ENCODE measurements around the gene JPH4. TPM values are rescaled to one million over a fixed set of nuclear protein-coding genes. Genes with fewer than 3 reads are reported as not detected.
"Not testable (repeated sequence)": the region's sequence is repeated elsewhere in the genome, so short reads cannot be mapped to it uniquely, and the experiment has no call there.

The JPH4 gene
- total RNA-seq, 8 experiments from 2014 or later: 1.6 to 41.5 (median 21.9) TPM

GRCh38 chr14:23614395-23614828 is 35.8 kb upstream of the JPH4 start:
- H3K4me3 ChIP-seq: no peak overlapping the region
- H3K4me1 ChIP-seq (replicated peaks in 1 of 2): no peaks in the 10 kb centered on the region
- ATAC-seq (replicated peaks in 6 of 8): no peak
- no CpG with 5 or more reads among the region's 2 CpGs for WGBS, 10 experiments
- H3K27ac ChIP-seq: no peak overlapping the region
- in situ Hi-C loops (cut with MboI; ENCODE audit: low pct_unique_long_range_greater_than_20kb in 2 of 9, low sequenced_read_pairs in 9 of 9, unreplicated experiment in 9 of 9): no loop called here

- Histone ChIP-seq H3K4me1 (replicated peaks in 1 of 2) (no peaks in the 10 kb centered on the region), H3K4me3 (no peak overlapping the region), H3K27ac (no peak overlapping the region)
- 40 to 82% (median 61%) methylated on average over 1 to 6 of the region's 6 CpGs for WGBS, 10 experiments
- in situ Hi-C loops (cut with MboI; ENCODE audit: low pct_unique_long_range_greater_than_20kb in 2 of 9, low sequenced_read_pairs in 9 of 9, unreplicated experiment in 9 of 9): no loop called here
- no peak for ATAC-seq (replicated peaks in 6 of 8)
These were observed 34.9 kb upstream of the JPH4 start for GRCh38 chr14:23613242-23614070.

GRCh38 chr14:23612802-23613201 is 34.2 kb upstream of the JPH4 start:
- no peak for ATAC-seq (replicated peaks in 6 of 8)
- no peak overlapping the region for H3K27ac ChIP-seq
- in situ Hi-C loops (cut with MboI; ENCODE audit: low pct_unique_long_range_greater_than_20kb in 2 of 9, low sequenced_read_pairs in 9 of 9, unreplicated experiment in 9 of 9): no loop called here
- H3K4me3 ChIP-seq: no peak overlapping the region
- 9 to 100% (median 74%) methylated on average over 1 of the region's 1 CpG; no CpG with 5 or more reads in 4 of the 10 experiments for WGBS, 10 experiments
- H3K4me1 ChIP-seq (replicated peaks in 1 of 2): no peaks in the 10 kb centered on the region

- WGBS, 10 experiments: 25 to 100% (median 43%) methylated on average over 1 to 4 of the region's 4 CpGs; no CpG with 5 or more reads in 3 of the 10 experiments
These were observed 33.8 kb upstream of the JPH4 start for GRCh38 chr14:23612354-23612732.

DNA sequence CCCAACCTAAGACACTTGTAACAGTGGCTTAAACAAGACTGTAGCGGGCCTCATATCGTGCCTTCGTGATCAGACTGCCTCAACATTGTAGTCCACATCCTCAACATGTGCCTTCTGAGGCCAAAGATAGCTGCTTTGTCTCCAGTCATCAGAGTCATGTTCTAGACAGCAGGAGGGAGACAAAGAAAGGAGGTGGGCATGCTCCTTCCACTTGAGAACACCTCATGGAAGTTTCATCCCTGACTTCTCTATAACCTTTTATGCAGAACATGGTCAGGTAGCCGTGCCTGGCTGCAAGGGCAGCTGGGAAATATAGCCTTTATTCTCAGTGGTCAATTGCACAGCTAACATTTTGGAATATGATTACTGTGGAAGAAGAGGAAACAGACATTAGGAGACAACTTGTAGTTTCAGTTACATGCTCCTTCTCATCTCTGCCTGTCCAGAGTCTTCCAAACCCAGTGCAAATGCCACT is 32.3 kb upstream of the JPH4 start:
- Histone ChIP-seq H3K4me1 (replicated peaks in 1 of 2) (no peaks in the 10 kb centered on the region), H3K27ac (no peak overlapping the region), H3K4me3 (no peak overlapping the region)
- WGBS, 10 experiments: 0 to 80% (median 54%) methylated on average over 1 to 4 of the region's 4 CpGs; no CpG with 5 or more reads in 4 of the 10 experiments
- in situ Hi-C loops (cut with MboI; ENCODE audit: low pct_unique_long_range_greater_than_20kb in 2 of 9, low sequenced_read_pairs in 9 of 9, unreplicated experiment in 9 of 9): no loop called here
- ATAC-seq (replicated peaks in 6 of 8): no peak

More at GRCh38 chr14:23612354-23612732, 33.8 kb upstream of the JPH4 start:
- in situ Hi-C loops (cut with MboI; ENCODE audit: low pct_unique_long_range_greater_than_20kb in 2 of 9, low sequenced_read_pairs in 9 of 9, unreplicated experiment in 9 of 9): no loop called here
- ATAC-seq (replicated peaks in 6 of 8): no peak
- H3K27ac ChIP-seq: no peak overlapping the region
- no peak overlapping the region for H3K4me3 ChIP-seq
- no peaks in the 10 kb centered on the region for H3K4me1 ChIP-seq (replicated peaks in 1 of 2)

DNA sequence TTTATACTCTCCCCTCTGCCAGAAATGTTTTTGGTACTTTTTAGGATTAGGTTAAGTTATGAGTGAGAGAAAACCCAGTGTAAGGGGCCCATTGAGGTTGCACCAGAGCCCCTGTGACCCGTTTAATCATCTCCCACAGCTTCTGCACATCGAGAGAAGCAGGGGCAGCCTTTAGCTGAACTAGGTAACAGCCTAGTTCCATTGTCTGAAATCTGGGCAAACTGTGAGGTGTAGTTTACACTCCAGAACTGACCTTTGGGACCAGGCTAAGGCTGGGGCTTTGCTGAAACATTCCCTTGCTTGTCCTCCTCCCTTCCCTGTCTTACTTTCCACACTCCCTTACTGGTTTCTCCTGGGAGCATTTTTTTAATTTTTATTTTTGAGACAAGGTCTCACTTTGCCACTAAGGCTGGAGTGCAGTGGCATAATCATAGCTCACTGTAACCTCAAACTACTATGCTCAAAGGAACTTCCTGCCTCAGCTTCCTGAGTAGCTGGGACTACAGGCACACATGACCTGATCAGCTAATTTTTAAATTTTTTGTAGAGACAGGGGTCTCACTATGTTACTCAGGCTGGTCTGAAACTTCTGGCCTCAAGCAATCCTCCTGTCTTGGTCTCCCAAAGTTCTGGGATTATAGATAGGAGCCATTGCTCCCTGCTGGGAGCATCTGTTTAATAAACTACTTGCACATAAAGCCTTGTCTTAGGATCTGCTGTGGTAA is 31.7 kb upstream of the JPH4 start:
- H3K27ac ChIP-seq: no peak overlapping the region
- ATAC-seq (replicated peaks in 6 of 8): no peak
- H3K4me1 ChIP-seq (replicated peaks in 1 of 2): no peaks in the 10 kb centered on the region
- in situ Hi-C loops (cut with MboI; ENCODE audit: low pct_unique_long_range_greater_than_20kb in 2 of 9, low sequenced_read_pairs in 9 of 9, unreplicated experiment in 9 of 9): no loop called here
- WGBS, 10 experiments: 0 to 83% (median 23%) methylated on average over 1 to 2 of the region's 2 CpGs; no CpG with 5 or more reads in 4 of the 10 experiments
- no peak overlapping the region for H3K4me3 ChIP-seq

DNA sequence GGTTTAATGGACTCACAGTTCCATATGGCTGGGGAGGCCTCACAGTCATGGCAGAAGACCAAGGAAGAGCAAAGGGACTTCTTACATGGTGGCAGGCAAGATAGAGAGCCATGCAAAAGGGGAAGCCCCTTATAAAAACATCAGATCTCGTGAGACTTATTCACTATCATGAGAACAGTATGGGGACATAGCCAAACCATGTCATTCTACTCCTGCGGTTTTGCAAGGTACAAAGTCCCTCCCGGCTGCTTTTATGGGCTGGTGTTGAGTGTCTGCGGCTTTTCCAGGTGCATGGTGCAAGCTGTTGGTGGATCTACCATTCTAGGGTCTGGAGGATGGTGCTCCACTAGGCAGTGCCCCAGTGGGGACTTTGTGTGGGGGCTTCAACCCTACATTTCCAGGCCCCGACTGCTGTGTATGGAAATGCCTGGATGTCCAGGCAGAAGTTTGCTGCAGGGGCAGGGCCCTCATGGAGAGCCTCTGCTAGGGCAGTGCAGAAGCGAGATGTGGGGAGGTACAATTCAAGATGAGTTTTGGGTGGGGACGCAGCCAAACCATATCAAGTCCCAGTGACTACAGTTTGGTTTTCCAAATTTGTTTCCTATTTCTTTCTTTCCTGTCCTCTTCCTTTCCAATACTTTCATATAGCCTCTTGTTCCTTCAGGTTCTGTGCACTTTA is 31.0 kb upstream of the JPH4 start:
- 29 to 93% (median 67%) methylated on average over 1 to 7 of the region's 7 CpGs; no CpG with 5 or more reads in 3 of the 10 experiments for WGBS, 10 experiments
- in situ Hi-C loops (cut with MboI; ENCODE audit: low pct_unique_long_range_greater_than_20kb in 2 of 9, low sequenced_read_pairs in 9 of 9, unreplicated experiment in 9 of 9): not testable (repeated sequence)

DNA sequence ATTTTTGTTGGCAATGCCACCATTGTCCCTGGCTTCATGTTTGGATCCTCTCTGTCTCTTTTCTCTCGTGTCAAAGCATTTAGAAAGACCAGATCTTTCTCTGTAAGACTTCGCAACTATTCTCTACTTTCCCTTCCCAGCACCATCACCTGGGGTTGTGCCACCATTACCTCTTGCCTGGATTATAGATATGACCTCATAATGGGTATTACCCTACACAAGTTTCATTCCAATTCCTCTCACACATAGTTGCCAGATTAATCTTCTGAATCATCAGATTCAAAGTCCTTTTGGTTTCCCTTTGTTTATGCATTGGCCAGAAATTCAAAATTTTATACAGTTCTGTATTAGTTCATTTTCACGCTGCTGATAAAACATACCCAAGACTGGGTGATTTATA is 30.4 kb upstream of the JPH4 start:
- WGBS, 10 experiments: 17 to 78% (median 42%) methylated on average over 1 to 3 of the region's 3 CpGs
- Histone ChIP-seq H3K4me3 (no peak overlapping the region), H3K27ac (no peak overlapping the region), H3K4me1 (replicated peaks in 1 of 2) (no peaks in the 10 kb centered on the region)
- in situ Hi-C loops (cut with MboI; ENCODE audit: low pct_unique_long_range_greater_than_20kb in 2 of 9, low sequenced_read_pairs in 9 of 9, unreplicated experiment in 9 of 9): no loop called here
- ATAC-seq (replicated peaks in 6 of 8): no peak

More for the DNA sequence above, 31.0 kb upstream of the JPH4 start:
- ATAC-seq (replicated peaks in 6 of 8); H3K4me3 ChIP-seq; H3K27ac ChIP-seq; H3K4me1 ChIP-seq (replicated peaks in 1 of 2): not testable (repeated sequence)

- Histone ChIP-seq H3K4me1 (replicated peaks in 1 of 2) (no peaks in the 10 kb centered on the region), H3K27ac (no peak overlapping the region), H3K4me3 (no peak overlapping the region)
- in situ Hi-C loops (cut with MboI; ENCODE audit: low pct_unique_long_range_greater_than_20kb in 2 of 9, low sequenced_read_pairs in 9 of 9, unreplicated experiment in 9 of 9): no loop called here
- no peak for ATAC-seq (replicated peaks in 6 of 8)
- WGBS, 10 experiments: 20 to 40% (median 29%) methylated on average over 1 of the region's 1 CpG; no CpG with 5 or more reads in 5 of the 10 experiments
These were observed 29.9 kb upstream of the JPH4 start for GRCh38 chr14:23608454-23608853.

GRCh38 chr14:23605931-23606585 is 27.5 kb upstream of the JPH4 start:
- ATAC-seq (replicated peaks in 6 of 8): peak in 2 of 8 experiments; percentile 9 to 29
- H3K4me3 ChIP-seq: no peak overlapping the region
- no peak overlapping the region for H3K27ac ChIP-seq
- no peaks in the 10 kb centered on the region for H3K4me1 ChIP-seq (replicated peaks in 1 of 2)
- WGBS, 10 experiments: 32 to 79% (median 48%) methylated on average over 1 to 6 of the region's 6 CpGs
- in situ Hi-C loops (cut with MboI; ENCODE audit: low pct_unique_long_range_greater_than_20kb in 2 of 9, low sequenced_read_pairs in 9 of 9, unreplicated experiment in 9 of 9): no loop called here

- in situ Hi-C loops (cut with MboI; ENCODE audit: low pct_unique_long_range_greater_than_20kb in 2 of 9, low sequenced_read_pairs in 9 of 9, unreplicated experiment in 9 of 9): no loop called here
- H3K4me3 ChIP-seq: no peak overlapping the region
- no peak overlapping the region for H3K27ac ChIP-seq
- no peak for ATAC-seq (replicated peaks in 6 of 8)
- no peaks in the 10 kb centered on the region for H3K4me1 ChIP-seq (replicated peaks in 1 of 2)
- WGBS, 10 experiments: 60 to 100% (median 81%) methylated on average over 1 to 2 of the region's 3 CpGs; no CpG with 5 or more reads in 6 of the 10 experiments
These were observed 26.1 kb upstream of the JPH4 start for GRCh38 chr14:23604675-23605170.

DNA sequence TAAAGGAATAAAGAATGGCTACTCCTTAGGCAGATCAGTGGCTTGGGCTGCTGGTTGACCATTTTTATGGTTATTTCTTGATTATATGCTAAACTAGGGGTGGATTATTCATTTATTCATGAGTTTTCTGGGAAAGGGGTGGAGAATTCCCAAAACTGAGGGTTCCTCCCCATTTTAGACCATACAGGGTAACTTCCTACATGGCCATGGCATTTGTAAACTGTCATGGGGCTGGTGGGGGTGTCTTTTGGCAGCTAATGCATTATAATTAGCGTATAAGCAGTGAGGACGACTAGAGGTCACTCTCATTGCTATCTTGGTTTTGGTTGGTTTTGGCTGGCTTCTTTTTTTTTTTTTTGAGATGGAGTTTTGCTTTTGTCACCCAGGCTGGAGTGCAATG is 25.6 kb upstream of the JPH4 start:
- 0 to 92% (median 80%) methylated on average over 1 to 2 of the region's 2 CpGs; no CpG with 5 or more reads in 2 of the 10 experiments for WGBS, 10 experiments
- H3K4me3 ChIP-seq: no peak overlapping the region
- peak in 3 of 8 experiments; percentile 61 to 68 (median 66) for ATAC-seq (replicated peaks in 6 of 8)
- in situ Hi-C loops (cut with MboI; ENCODE audit: low pct_unique_long_range_greater_than_20kb in 2 of 9, low sequenced_read_pairs in 9 of 9, unreplicated experiment in 9 of 9): no loop called here
- no peaks in the 10 kb centered on the region for H3K4me1 ChIP-seq (replicated peaks in 1 of 2)
- no peak overlapping the region for H3K27ac ChIP-seq
